Measurements from ENCODE around the gene ARL15. TPM values are rescaled to one million over a fixed set of nuclear protein-coding genes. Genes with fewer than 3 reads are reported as not detected.

The ARL15 gene
- total and polyA plus RNA-seq, 9 of the 15 experiments (the other 6 are each of a cell fraction or from before 2014, with no cell fraction given), result 18.5 to 80.4 (median 57.0) TPM

DNA sequence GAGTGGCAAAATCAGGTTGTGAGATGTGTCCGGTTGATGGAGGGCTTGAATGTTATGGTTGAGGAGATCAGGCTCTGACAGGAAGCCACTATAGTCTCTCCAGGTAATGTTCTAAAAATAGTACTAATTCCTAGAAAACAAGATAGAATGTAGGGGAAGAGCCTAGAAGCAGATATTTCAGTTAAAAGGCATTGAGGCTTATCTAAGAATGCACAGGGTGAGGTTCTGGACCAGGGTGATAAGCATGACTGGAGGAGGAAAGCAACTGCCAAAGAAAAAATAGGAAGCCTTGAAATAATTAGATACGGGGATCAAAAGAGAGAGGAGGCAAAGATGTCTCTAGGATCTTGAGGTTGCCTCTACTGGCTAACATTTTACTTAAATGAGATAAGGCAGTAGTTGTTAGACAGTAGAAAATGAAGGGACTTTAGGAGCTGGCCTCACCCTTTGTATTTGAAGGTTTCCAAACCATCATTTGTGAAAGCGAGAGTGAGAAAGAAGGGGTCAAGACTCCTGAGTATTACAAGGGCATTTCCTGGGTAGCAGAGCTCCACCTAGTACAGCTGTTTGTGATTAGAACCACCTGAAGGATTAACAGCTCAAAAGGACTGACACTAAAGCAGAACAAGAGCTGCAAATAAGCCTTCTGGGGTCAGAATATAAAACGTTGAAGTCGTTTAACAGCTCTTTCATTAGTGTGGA, 15.4 kb upstream of the ARL15 start (continued):
- TF ChIP-seq, protein P1, sequence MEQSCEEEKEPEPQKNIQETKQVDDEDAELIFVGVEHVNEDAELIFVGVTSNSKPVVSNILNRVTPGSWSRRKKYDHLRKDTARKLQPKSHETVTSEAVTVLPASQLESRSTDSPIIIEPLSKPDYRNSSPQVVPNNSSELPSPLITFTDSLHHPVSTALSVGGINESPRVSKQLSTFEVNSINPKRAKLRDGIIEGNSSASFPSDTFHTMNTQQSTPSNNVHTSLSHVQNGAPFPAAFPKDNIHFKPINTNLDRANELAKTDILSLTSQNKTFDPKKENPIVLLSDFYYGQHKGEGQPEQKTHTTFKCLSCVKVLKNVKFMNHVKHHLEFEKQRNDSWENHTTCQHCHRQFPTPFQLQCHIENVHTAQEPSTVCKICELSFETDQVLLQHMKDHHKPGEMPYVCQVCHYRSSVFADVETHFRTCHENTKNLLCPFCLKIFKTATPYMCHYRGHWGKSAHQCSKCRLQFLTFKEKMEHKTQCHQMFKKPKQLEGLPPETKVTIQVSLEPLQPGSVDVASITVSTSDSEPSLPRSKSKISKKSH (CRISPR knock-in tag; IDR thresholded peaks at IDR 0.05), result no peak
- TF ChIP-seq NCOA4 (IDR thresholded peaks at IDR 0.05; ENCODE audit: partially characterized antibody) (peak; percentile 82), ZNF444 (CRISPR knock-in tag; IDR thresholded peaks at IDR 0.05) (peak; percentile 60; the same call in 1 of the 2 replicates), ZNF583 (CRISPR knock-in tag; IDR thresholded peaks at IDR 0.05) (peak; percentile 80), HDAC2 (IDR thresholded peaks at IDR 0.05) (peak; percentile 96), XRCC3 (IDR thresholded peaks at IDR 0.05) (no peak), CEBPB (tag; IDR thresholded peaks at IDR 0.05) (no peak; the same call in none of the 2 replicates), SMAD3 (CRISPR knock-in tag; conservative IDR thresholded peaks at IDR 0.05) (peak; percentile 89; the same call in 1 of the 2 replicates), CEBPG (CRISPR knock-in tag; IDR thresholded peaks at IDR 0.05) (no peak), CEBPG (tag; conservative IDR thresholded peaks at IDR 0.05 in 1 of 2, IDR thresholded peaks at IDR 0.05 in 1 of 2) (0 out of 4 replicates have a peak, but pooled peaks of 1 of the 2 experiments have one; percentile 9), EGR1 (conservative IDR thresholded peaks at IDR 0.05) (no peak; the same call in 1 of the 2 replicates), STAG1 (CRISPR knock-in tag; IDR thresholded peaks at IDR 0.05; ENCODE audit: borderline replicate concordance) (no peak), CREB1 (IDR thresholded peaks at IDR 0.05) (peak; percentile 64; the same call in 1 of the 2 replicates), CREB1 (CRISPR knock-in tag; IDR thresholded peaks at IDR 0.05) (no peak), POLR2B (IDR thresholded peaks at IDR 0.05; ENCODE audit: low read depth, partially characterized antibody) (peak; percentile 49), RFX1 (IDR thresholded peaks at IDR 0.05) (peak; percentile 45), KDM1A (IDR thresholded peaks at IDR 0.05) (peak; percentile 96)
- TF ChIP-seq, protein P2, sequence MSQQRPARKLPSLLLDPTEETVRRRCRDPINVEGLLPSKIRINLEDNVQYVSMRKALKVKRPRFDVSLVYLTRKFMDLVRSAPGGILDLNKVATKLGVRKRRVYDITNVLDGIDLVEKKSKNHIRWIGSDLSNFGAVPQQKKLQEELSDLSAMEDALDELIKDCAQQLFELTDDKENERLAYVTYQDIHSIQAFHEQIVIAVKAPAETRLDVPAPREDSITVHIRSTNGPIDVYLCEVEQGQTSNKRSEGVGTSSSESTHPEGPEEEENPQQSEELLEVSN (IDR thresholded peaks at IDR 0.05; ENCODE audit: borderline replicate concordance in 1 of 2, extremely low read depth in 1 of 2, insufficient read depth in 1 of 2, insufficient read length in 1 of 2, low read depth in 1 of 2, low read length in 1 of 2, poor library complexity in 1 of 2, severe bottlenecking in 1 of 2), result no peak
- TF ChIP-seq, protein P3, sequence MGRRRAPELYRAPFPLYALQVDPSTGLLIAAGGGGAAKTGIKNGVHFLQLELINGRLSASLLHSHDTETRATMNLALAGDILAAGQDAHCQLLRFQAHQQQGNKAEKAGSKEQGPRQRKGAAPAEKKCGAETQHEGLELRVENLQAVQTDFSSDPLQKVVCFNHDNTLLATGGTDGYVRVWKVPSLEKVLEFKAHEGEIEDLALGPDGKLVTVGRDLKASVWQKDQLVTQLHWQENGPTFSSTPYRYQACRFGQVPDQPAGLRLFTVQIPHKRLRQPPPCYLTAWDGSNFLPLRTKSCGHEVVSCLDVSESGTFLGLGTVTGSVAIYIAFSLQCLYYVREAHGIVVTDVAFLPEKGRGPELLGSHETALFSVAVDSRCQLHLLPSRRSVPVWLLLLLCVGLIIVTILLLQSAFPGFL (CRISPR knock-in tag; IDR thresholded peaks at IDR 0.05), result no peak
- TF ChIP-seq, protein P4, sequence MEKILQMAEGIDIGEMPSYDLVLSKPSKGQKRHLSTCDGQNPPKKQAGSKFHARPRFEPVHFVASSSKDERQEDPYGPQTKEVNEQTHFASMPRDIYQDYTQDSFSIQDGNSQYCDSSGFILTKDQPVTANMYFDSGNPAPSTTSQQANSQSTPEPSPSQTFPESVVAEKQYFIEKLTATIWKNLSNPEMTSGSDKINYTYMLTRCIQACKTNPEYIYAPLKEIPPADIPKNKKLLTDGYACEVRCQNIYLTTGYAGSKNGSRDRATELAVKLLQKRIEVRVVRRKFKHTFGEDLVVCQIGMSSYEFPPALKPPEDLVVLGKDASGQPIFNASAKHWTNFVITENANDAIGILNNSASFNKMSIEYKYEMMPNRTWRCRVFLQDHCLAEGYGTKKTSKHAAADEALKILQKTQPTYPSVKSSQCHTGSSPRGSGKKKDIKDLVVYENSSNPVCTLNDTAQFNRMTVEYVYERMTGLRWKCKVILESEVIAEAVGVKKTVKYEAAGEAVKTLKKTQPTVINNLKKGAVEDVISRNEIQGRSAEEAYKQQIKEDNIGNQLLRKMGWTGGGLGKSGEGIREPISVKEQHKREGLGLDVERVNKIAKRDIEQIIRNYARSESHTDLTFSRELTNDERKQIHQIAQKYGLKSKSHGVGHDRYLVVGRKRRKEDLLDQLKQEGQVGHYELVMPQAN (IDR thresholded peaks at IDR 0.05; ENCODE audit: borderline replicate concordance), result no peak
- TF ChIP-seq, protein P5, sequence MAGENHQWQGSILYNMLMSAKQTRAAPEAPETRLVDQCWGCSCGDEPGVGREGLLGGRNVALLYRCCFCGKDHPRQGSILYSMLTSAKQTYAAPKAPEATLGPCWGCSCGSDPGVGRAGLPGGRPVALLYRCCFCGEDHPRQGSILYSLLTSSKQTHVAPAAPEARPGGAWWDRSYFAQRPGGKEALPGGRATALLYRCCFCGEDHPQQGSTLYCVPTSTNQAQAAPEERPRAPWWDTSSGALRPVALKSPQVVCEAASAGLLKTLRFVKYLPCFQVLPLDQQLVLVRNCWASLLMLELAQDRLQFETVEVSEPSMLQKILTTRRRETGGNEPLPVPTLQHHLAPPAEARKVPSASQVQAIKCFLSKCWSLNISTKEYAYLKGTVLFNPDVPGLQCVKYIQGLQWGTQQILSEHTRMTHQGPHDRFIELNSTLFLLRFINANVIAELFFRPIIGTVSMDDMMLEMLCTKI (IDR thresholded peaks at IDR 0.05; ENCODE audit: partially characterized antibody), result no peak

Data from K562 (cell line).